ENCODE data around the gene LGI4.

DNA sequence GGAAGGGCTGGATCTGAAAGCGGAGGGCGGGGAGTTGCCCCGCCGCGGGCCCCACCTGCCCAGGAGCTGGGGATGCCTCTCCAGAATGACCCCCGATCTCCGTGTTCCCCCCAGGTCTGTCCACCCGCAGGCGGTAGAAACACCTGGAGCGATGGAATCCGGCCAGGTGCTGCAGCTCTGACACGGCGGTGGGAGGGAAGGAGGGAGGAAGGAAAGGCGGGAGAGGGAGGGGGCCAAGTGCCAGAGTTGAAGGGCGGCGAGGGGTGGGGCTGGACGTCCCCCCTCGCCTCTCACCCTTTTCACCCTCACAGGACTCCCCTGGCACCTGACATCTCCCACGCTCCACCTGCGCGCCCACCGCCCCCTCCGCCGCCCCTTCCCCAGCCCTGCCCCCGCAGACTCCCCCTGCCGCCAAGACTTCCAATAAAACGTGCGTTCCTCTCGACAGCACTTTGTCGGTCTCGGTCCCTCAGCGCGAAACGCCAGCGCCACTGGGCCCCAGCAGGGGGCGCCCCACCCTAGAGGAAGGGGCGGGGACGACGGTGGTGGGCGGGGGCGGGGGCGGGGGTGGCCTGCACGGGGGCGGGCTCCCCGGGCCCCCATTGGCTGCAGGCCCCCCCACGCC, 7.9 kb upstream of the LGI4 start:
- TF ChIP-seq CTCF (IDR thresholded peaks at IDR 0.05) (peak in 5 of 7 experiments; percentile 32 to 75 (median 65)), POLR2A (IDR thresholded peaks at IDR 0.05) (peak in 1 of 3 donors; percentile 5)
